HG03095 (cell line): ENCODE measurements around the gene MYO18A.

Experiments used
- ATAC-seq: cut with Tn5 transposase; IDR thresholded peaks from one replicate; pipeline ENCODE4 v1.9.1; 2021; ENCODE audit warnings: moderate library complexity; ENCODE audit not compliant: unreplicated experiment

MYO18A gene

DNA sequence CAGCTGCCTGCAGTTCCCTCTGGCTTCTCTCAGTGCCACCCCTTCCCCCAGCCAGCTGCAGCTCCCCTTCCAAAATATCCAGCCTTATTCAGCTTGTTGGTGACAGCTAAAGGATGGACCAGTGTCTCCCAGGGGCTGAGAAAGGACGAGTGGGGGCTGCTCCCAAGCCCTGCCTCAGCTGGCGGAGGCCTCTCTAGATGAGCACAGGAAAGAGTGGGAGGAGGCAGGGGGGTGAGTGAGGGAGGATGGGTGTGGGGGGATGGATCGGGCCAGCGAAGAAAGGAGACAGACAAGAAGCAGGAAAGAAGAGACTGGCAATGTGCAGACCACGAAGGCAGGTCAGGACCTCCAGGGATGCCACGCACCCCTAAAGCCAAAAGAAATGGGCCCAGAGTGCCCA lies 119.7 kb downstream of the MYO18A start:
- ATAC-seq, result no peak

DNA sequence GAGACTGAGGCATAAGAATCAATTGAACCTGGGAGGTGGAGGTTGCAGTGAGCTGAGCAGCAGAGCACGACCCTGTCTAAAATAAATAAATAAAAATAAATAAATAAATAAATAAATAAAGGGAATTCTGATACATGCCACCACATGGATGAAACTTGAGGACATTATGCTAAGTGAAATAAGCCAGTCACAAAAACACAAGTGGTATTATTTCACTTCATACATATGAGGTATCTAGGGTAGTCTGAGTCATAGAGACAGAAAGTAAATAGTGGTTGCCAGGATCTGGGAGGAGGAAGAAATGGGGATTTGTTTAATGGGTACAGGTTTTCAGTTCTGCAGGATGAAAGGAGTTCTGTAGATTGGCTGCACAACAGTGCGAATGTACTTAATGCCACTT lies 120.9 kb downstream of the MYO18A start:
- ATAC-seq, result no peak

DNA sequence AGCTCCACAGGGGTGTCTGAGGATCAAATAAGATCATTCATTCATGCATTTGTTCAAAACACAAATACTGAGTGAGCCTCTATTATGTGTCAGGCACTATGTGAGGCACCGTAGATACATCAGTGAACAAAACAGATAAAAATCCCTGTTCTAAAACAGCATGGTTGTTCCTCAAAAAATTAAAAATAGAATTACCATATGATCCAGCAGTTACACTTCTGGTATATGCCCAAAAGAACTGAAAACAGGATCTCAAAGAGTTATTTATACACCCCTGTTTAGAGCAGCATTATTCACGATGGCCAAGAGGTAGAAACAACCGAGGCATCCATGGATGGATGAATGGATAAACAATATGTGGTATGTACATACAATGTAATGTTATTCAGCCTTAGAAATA lies 121.8 kb downstream of the MYO18A start:
- ATAC-seq, result no peak

DNA sequence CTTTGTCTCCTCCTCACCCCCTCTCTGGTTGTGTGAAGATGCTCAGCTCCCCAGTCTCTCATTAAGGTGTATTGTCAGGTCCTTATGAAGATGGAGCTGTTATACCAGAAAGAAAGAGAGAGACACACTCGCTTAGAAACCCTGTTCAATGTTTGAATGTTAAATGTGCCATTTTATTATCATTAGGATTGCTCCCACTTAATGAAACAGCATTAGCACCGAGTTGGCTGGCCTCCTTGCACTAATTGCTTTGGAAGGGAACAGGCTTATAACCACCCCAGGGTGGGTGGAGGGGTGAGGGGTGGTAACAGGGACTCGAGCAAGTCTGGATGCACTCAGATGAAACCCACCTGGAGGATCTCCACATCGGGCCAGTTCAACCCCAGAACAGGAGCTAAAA lies 122.8 kb downstream of the MYO18A start:
- no peak for ATAC-seq

DNA sequence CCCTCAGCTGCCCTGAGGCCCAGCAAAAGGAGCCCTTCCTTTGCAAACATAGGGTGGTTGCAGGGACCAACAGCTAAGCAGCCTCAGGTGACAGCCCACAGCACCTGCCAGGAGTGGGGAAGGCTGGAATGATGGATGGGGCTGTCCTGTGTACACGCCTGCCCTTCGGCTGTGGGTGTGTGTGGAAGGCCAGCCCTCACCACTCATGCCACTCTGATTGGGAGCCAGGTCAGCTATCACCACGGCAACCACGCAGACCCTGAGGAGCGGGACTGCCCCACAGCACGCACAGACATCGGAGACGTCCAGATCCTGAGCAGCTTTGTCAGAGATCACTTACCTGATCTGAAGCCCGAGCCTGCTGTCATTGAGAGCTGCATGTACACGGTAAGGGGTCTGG lies 125.4 kb downstream of the MYO18A start:
- no peak for ATAC-seq

DNA sequence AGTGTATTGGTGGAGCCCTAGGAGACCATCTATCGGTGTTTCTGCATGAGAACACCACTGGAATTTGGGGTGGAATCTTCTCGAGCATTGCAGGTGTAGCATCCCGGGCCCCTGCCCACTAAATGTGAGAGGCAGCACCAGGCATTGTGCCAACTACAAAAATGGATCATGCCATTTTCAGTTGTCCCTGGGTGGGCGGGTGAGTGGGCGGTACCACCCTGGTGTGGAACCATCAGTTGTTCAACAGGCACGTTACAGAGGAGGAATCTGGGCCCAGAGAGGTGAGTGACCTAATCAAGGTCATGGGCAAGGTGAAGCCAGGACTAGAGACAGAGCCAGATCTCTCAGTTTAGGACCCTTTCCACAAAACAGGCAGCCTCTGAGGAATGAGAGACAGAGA lies 128.5 kb downstream of the MYO18A start:
- ATAC-seq, result no peak

DNA sequence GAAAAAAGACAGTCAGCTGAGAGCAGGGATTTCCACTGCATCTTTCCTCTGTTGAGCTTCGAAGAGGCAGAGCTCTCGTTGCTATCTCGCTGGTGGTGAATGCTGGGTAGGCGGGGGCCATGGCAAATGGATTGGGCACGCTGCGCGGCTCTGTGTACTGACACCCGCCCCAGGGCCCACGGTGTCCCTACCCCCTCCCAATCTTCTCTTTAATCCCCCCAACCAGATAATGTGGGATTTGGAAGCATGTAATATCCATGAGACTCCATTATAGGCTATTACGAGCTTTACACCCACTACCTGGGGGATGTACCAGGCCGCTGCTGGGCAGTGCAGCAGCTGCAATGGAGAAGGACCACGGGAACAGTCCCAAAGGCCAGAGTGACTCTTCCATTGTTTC lies 129.0 kb downstream of the MYO18A start:
- ATAC-seq, result no peak

DNA sequence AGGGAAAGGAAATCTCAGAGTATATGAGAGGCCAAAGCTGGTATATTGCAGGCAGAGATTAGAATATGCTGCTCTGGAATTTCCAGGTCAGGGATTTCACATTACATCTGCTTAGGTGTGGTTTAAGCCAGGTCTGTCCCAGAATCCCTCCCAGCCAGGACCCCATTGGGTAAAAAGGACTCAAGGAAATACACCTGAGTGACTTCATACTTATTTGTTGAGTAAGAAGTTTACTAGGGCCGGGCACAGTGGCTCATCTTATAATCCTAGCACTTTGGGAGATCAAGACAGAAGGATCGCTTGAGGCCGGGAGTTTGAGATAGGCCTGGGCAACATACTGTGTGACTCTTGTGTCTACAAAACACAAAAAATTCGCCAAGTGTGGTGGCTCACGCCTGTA lies 130.0 kb downstream of the MYO18A start:
- no peak for ATAC-seq

DNA sequence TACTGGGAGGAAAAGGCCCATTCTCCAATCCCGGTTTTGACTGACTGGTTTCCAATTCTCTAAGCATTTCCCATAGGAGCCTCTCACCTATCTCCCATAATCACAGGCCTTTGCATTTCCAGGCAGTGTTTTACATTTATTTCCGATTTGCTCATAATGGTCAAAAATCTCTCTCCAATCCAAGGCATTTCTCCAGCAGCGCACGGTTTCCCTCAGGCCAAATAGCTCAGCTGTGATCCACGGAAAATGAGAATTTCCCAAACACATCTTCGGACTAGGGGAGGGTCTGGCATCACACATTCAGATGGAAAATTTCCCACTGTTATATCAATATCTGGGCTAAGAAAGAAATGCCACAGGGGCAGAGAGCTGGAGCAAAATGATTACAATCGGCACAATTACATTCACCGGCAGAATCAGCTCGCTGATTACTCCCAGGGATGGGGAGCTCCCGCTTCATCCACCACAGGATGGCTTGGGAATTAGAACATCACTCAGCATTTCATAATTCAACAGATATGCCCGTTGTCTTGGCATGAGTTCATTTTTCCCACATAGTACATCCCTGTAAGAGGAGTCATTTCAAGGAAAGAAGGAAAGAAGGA lies 130.6 kb downstream of the MYO18A start:
- ATAC-seq, result no peak

DNA sequence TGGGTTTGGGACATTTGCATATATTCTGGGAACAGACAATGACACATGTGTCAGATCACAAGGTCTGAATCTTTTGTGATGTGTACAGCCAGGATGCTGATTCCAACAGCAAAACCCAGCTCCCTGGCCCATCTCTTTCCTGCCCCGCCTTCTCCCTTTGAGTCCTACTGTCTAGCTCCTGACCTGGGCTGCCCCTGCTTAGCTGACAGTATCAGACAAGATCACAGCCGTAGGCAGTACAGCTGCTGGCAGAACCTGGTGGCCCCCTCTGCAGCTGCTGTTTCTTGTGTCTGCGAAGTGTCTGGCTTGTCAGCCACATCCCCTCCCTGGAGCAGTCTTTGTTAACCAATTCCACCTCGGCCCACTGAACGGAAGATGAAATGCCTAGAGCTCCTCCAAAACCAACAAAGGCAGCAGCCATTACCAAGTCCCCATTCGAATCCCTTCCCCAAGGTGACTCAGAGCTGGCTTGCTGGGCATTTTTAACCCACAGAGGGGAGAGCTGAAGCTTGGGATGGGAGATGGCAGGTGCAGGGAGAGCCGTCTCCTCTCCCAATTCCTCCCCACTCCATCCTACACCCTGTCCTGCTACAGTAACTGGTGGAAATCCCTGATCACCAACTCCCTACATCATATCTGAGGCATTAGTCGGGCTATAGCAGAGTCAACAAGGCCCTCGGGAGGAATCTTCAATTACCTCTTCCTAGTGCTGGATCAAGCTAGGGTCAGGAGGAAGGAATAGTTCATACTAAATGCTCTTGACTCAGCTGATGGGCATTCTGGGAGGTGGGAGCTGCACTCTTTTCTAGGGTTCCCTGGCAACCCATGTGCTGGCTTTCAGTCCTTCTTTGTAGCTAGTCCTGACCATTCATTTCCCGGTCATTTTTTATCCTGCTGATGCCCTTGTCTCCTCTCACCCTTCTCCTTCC lies 131.5 kb downstream of the MYO18A start:
- no peak for ATAC-seq

DNA sequence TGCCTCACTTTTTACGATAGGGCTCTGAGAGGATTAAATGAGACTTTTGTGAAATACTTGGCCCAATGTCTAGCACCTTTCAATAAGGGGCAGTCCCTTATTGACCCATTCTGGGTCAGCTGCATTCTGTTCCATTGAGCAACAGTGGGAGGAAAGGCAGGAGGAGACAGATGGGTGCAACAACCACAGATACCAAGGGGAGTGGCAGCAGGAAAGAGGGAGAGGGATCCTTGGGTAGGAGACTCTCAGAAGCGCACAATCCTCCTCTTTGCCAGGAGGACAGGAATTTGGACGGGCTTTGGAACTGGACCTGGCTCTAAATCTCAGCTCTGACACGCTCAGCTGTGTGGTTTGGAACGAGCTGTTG lies 133.7 kb downstream of the MYO18A start:
- no peak for ATAC-seq

DNA sequence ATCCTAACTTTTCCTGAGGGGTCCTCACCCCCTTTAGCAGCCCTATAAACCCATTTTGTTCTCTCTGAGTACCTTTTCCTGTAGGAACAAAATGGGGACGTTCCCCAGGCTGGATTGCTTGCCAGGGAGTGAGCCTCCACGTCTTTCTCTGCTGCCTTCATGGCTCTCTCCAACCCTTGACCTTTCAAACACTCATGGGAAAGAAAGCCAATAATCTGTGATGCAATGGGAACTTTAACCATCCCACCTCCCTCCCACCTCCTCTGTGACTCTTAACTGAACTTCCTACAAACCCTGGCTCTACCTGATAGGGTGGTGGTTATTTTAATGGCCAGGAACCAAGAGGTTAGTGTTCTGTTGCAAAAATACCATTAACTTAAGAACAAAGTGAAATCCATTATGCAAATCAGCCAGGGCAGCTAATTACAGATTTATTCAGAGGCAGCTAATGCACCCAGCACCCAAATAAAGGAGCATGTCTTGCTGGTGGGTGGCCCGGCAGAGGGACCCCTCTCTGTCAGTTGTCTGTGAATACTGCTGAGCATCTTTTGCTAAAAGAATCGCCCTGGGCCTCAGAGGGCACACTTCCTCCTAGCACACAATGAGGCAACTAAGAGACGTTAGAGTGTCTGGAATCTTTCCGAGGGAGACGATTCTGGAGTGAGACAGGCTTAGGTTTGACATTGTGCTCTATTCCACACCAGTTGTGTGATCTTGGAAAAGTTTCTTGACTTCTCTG lies 134.3 kb downstream of the MYO18A start:
- ATAC-seq, result no peak

DNA sequence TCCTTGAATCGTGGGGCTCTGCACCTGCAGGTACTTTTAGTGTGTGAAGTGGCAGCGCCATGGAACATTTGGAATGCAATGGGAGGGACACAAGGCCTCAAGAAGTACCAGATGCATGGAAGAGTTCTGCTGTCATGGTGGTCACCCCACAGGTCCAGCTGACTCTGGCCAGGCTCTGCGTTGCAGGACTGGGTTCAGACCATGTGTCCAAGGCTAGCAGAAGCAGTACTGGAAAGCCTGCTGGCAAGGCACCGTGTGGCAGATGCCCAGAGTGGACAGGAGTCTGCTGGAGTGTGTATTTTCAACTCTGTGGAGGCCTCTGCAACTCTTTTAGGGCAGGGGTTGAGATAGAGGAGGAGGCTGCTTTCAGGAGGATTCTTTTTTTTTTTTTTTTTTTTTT lies 135.2 kb downstream of the MYO18A start:
- ATAC-seq, result no peak

DNA sequence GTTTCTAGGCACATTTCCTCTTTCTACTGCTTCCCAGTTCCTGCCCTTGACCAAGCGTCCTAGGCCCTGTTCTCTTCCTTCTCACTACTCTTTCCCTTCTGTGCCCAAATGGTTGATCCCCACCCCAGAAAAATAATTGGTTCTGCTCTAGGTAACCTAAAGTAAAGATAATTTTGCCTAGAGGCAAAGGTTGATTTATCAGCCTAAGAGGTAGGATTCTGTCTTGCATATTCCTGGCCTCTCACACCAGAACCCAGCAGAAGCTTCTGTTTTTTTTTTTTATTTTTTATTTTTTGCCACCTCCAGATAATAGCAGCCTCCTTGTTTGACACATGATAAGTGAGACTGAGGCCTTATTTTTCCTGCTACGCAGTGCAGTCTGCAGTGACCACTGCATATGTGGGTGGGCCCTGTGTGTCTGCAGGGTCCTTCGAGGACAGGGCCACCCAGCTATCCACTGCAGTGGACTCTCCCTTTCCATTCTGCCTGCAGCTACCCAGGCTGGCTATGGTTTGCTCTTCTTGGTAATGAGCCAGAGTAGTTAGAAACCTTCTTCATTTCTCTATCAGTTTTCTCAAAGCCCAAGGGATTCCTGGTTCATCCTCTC lies 136.6 kb downstream of the MYO18A start:
- no peak for ATAC-seq

DNA sequence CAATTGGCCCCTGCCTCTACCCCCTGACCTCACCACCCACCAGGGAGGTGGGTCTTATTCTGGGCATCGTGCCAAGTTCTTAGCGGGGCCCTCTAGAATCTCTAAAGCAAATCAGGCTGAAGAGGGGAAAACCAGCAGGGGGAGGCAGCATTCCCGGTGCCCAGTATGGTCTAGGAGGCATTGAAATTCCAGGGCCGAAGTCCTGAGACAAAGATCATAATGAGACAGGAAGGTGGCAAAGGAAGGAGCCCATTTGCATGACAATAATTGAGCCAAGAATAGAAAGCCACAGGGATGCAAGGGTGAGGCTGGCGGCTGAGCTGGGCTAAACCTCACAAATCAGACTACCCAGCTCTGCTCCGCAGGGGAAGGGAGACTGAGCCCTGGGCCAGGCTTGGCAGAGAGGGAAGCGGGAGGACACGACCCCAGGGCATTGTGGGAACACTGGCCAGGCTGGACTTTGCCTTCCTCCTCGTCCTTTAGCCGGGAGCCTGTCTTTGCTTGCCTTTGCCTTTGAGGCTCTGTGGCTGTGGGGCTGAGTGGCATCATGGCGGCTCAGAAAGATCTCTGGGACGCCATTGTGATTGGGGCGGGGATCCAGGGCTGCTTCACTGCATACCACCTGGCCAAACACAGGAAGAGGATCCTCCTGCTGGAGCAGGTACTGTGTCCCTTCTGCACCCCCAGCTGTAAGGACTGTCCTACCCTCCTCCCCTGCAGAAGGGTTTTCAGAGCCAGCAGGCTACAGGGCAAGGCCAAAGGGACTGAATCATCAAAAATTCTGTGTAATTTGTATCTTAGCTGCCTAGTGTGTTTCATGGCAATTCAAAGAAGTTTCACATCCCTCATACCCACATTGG lies 137.3 kb downstream of the MYO18A start, which contains the start of gene PIPOX:
TSS of gene PIPOX (plus strand) at position 463 of the 860 bp plus-strand sequence. CDS start at position 548, 85 bp downstream.
- no peak for ATAC-seq

DNA sequence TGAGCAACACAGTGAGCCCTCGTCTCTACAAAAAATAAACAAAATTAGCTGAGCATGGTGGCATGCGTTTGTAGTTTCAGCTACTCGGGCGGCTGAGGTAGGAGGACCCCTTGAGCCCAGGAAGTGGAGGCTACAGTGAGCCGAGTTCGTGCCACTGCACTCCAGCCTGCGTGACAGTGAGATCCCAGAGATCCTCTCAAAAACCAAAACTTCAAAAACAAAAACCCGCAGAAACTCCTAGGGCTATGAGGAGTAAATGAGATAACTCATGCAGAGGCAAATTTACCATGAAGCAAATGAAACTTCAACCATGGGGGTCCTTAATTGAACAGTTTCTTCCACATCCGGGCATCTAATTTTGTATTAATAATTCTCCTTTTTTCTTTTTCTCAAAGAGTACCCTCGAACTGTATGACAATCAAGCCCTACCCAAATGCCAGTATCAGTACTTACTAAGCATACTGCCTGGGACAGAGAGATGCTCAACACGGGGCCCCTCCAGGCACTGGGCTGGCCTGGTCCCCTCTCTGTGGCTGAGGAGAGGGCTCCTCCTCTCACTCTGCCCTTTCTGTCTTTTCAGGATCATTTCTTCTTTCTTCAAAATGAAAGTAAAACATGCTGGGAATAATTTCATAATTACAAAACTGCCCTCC lies 138.0 kb downstream of the MYO18A start:
- no peak for ATAC-seq

DNA sequence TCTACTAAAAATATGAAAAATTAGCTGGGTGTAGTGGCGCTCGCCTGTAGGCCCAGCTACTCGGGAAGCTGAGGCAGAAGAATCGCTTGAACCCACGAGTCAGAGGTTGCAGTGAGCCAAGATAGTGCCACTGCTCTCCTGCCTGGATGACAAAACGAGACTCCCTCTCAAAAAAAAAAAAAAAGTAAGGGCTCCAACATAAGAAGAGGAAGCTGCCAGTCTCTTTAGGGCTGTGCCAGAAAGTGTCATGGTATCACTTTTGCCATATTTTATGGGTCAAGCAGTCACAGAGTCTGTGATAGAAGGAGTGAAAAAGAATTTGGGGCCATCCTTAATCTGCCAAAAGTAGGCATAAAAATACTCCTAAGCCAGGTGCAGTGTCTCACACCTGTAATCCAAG lies 138.6 kb downstream of the MYO18A start:
- no peak for ATAC-seq

DNA sequence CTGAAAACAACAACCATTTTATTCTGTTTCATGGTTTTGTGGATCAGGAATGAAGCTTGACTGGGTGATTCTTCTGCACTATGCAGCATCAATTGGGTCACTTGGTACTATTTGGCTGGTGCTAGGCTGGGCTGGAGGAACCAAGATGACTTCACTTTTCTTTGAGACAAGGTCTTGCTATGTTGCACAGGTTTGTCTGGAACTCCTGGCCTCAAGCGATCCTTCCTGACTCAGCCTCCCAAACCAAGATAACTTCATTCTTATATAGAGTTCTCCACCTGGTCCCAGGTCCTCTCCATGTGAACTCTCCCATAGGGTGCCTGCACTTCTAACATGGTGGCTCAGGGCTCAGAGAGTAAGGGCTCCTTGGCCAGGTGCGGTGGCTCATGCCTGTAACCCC lies 139.1 kb downstream of the MYO18A start:
- no peak for ATAC-seq

DNA sequence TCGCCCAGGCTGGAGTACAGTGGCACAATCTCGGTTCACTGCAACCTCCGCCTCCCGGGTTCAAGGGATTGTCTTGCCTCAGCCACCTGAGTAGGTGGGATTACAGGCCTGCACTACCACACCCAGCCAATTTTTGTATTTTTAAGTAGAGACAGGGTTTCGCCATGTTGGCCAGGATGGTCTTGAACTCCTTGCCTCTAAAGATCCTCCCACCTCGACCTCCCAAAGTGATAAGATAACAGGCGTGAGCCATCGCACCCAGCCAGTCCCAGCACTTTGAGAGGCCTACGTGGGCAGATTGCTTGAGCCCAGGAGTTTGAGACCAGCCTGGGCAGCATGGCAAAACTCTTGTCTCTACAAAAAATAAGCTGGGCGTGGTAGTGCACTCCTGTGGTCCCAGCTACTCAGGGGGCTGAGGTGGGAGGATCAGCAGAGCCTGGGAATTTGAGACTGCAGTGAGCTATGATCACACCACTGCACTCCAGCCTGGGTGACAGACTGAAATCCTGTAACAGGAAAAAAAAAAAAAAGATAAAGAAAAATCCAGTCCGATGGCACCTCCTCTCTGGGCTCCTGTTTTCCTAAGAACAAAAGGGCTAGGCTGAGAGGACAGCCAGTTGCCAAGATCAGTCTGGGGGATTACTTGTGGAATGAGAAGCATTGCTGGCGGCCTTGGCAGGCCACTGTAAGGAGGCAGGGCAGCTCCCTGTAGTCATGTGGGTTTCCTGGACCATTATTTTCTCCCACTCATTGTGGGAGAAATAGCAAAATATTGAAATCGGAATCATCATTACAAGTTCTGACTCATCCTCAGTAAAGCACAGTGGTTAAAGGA lies 140.2 kb downstream of the MYO18A start:
- ATAC-seq, result no peak
